HG02970 (cell line): ENCODE results near the gene BTBD1.
A peak's percentile ranks its signal among the peaks of the same experiment; 100 is the strongest.
"Not testable (repeated sequence)": the region's sequence is repeated elsewhere in the genome, so short reads cannot be mapped to it uniquely, and the experiment has no call there.

ENCODE experiments used
- ATAC-seq: cut with Tn5 transposase; IDR thresholded peaks from one replicate; pipeline ENCODE4 v1.9.1; 2021; ENCODE audit warnings: mild to moderate bottlenecking, moderate library complexity, moderate number of reproducible peaks; ENCODE audit not compliant: unreplicated experiment, low FRiP score

BTBD1 gene

DNA sequence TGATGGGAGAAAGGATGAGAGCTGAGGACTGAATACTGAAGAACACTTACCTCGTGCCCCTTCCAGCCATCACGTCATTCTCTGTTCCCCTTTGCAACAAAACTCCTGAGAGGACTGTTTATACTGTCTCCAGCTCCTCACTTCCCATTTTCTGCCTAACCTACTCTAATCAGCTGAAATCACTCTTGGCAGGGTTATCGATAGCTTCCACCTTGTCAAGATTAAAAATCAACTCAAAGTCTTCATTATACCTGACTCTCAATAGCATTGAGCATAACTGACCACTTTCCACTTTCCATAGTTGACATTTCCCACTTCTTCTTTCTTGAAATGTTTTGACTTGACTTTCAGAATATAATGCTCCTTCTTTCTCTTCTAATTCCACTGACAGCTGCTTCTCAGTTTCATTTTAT is 4.3 kb downstream of the BTBD1 start:
- ATAC-seq, result no peak

DNA sequence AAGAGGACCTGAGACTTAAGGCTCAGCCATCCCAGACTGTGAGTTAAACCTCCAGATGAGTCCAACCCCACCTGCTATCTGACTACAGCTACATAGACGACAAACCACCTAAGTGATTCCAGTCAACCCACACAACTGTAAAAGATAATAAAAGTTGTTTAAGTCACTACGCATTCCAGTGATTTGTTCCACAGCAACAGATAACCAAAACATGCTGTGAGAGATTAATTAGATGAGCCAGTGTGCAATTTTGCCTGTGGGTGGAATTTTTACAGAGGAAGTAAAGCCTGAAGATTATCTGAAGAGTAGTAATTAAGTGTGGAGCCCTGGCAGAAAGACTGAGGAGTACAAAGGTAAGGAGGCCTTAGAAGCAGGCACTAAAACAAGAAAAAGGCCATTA is 5.4 kb downstream of the BTBD1 start:
- ATAC-seq, result no peak

- no peak for ATAC-seq
Observed at GRCh38 chr15:83057696-83058376, 9.2 kb downstream of the BTBD1 start.

GRCh38 chr15:83057002-83057401 is 10.1 kb downstream of the BTBD1 start:
- no peak for ATAC-seq

DNA sequence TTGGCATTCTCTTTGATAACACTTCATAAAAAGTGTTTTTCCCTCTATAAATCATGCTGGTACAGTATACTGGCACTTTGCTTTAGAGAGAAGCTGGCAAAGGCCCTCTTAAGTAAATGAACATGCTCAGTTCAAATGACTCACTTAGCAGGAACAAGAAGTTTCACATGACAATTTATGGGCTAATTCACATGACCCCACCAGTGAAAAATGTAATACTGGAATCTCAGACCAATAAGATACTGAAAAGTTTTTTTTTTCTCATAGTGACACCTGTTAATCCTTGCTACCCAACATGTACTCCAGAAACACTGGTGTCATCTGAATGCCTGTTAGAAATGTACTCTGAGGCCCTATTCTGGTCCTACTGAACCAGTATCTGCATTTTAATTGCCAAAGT is 13.9 kb downstream of the BTBD1 start:
- ATAC-seq, result no peak

- ATAC-seq, result no peak
Observed at GRCh38 chr15:83046558-83047127, 20.4 kb downstream of the BTBD1 start.

DNA sequence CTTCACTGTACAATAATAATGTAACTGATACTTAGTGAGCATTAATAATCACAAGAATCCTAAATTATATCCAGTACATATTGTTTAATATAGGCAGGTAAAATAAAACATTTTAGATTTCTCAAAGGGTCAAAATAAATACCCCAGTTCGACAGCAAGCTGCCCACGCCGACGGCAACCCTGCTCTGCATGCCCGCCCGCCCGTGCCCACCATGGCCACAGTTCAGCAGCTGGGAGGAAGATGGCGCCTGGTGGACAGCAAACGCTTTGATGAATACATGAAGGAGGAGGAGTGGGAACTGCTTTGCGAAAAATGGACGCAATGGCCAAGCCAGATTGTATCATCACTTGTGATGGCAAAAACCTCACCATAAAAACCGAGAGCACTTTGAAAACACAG is 22.9 kb downstream of the BTBD1 start:
- no peak for ATAC-seq

DNA sequence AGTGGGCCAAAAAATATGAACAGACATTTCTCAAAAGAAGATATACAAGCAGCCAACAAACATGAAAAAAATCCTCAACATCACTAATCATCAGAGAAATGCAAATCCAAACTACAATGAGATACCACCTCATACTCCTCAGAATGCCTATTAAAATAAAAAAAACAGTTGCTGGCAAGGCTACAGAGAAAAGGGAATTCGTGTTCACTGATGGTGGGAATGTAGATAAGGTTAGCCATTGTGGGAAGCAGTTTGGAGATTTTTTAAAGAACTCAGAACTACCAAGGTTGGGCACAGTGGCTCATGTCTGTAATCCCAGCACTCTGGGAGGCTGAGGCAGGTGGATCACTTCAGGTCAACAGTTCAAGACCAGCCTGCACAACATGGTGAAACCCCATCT is 27.8 kb downstream of the BTBD1 start:
- no peak for ATAC-seq

DNA sequence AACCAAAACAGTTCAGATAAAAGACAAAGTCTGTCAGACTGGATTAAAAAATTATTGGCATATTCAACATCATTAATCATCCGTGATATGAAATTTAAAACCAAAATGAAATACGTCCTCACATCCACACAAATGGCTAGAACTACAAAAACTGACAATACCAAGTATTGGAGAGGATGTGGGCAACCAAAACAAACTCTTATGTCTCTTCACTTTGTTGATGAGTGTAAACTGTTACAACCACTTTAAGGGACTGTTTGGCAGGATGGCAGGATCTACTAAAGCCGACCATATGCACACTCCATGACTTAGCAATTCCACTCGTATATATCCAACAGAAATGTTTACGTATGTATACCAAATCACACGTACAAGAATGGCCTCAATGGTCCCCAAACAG is 30.8 kb downstream of the BTBD1 start:
- ATAC-seq, result no peak

- ATAC-seq, result not testable (repeated sequence)
Observed at GRCh38 chr15:83031234-83031633, 35.8 kb downstream of the BTBD1 start.

DNA sequence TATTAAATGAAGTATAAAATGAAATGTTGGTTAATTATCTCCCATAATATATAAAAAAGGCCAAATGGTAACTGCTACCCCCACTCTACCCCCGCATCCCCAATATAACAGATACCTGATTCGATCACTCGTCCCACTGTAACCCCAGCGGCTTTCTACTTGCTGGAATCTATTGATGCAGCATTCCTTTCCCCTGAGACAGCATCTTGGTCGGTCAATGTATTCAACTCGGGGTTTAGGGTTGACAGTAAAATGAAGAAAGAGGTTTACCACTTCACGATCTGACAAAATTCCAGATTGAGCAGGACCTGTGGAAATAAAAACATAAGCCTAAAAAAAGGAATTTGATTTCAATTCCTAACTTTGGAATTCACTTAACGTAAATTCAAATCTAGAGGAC is 37.0 kb downstream of the BTBD1 start:
- ATAC-seq, result no peak

- ATAC-seq, result no peak
Observed at GRCh38 chr15:83018436-83018835, 48.6 kb downstream of the BTBD1 start.

GRCh38 chr15:83016906-83017305 is 50.1 kb downstream of the BTBD1 start:
- ATAC-seq, result no peak

- no peak for ATAC-seq
Observed at GRCh38 chr15:83015361-83015760, 51.7 kb downstream of the BTBD1 start.

- ATAC-seq, result no peak
Observed at GRCh38 chr15:83014205-83014653, 52.8 kb downstream of the BTBD1 start.

GRCh38 chr15:83012636-83013035 is 54.4 kb downstream of the BTBD1 start:
- no peak for ATAC-seq

DNA sequence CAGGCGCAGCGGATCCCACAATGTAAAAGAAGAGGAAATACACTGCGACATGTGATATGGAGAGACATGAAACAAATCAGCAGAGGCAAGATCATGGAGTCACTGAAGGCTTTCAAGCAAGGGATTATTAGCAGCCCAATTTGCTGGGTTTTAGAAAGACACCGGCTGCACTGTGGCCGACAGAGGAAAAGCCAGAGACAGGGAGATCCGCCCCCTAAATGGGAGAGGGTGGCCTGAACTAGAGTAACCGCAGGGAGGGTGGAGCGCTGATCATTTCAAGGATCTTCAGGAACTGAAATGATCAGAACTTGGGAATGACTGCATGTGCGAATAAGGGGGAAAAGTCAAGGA is 55.0 kb downstream of the BTBD1 start:
- ATAC-seq, result no peak

GRCh38 chr15:83011271-83012075 is 55.6 kb downstream of the BTBD1 start, which contains the start of gene C15orf40:
Gene C15orf40, minus strand, starts transcription at chr15:83011639. Its CDS starts 32 bp downstream, at chr15:83011607.
- peak; percentile 90 for ATAC-seq

- peak; percentile 33 for ATAC-seq
Observed at GRCh38 chr15:83010709-83011270, 56.3 kb downstream of the BTBD1 start.

DNA sequence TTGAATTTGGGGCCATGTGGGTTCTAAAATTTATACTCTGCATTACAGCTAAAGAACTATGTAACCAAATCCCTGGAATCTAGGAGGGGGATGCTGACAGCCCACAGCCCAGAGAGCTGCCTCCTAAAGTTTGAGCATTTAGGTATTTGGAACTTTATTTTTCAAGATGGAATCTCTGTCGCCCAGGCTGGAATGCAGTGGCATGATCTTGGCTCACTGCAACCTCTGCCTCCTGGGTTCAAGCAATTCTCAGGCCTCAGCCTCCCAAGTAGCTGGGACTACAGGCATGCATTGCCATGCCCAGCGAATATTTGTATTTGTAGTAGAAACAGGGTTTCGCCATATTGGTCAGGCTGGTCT is 66.4 kb downstream of the BTBD1 start:
- not testable (repeated sequence) for ATAC-seq
